Nephron (organoid): ENCODE results near the gene EXOSC5.
A peak's percentile ranks its signal among the peaks of the same experiment; 100 is the strongest.

Experiments used
- H3K27ac Mint-ChIP-seq, 3 experiments: 2 replicates each; pipeline ENCODE4 v1.8.0; 2020; ENCODE audit warnings: mixed read lengths in 3 of 3, mild to moderate bottlenecking in 2 of 3, moderate library complexity in 1 of 3
- H3K27me3 Mint-ChIP-seq: 2 replicates; pipeline ENCODE4 v1.8.0; 2021; ENCODE audit warnings: low read depth, mild to moderate bottlenecking, moderate library complexity, mixed read lengths
- H3K36me3 Mint-ChIP-seq: 2 replicates; pipeline ENCODE4 v1.8.0; 2020; ENCODE audit warnings: low read depth, mixed read lengths
- H3K4me1 Mint-ChIP-seq: 2 replicates; pipeline ENCODE4 v1.8.0; 2020; ENCODE audit warnings: mixed read lengths
- H3K4me3 Mint-ChIP-seq, 3 experiments: 2 replicates each; pipeline ENCODE4 v1.8.0; 2020; ENCODE audit warnings: mild to moderate bottlenecking in 3 of 3, mixed read lengths in 3 of 3, moderate library complexity in 2 of 3
- H3K9me3 Mint-ChIP-seq: 2 replicates; pipeline ENCODE4 v1.8.0; 2020; ENCODE audit warnings: mixed read lengths
- TF ChIP-seq, protein P1 (sequence below), 3 experiments: fragments of 200-600 bp; sonication (generic); IDR thresholded peaks; one replicate each; pipeline ENCODE4 v1.5.0; 2021; ENCODE audit warnings: antibody characterized with exemption in 3 of 3; ENCODE audit not compliant: unreplicated experiment in 3 of 3

EXOSC5 gene

DNA sequence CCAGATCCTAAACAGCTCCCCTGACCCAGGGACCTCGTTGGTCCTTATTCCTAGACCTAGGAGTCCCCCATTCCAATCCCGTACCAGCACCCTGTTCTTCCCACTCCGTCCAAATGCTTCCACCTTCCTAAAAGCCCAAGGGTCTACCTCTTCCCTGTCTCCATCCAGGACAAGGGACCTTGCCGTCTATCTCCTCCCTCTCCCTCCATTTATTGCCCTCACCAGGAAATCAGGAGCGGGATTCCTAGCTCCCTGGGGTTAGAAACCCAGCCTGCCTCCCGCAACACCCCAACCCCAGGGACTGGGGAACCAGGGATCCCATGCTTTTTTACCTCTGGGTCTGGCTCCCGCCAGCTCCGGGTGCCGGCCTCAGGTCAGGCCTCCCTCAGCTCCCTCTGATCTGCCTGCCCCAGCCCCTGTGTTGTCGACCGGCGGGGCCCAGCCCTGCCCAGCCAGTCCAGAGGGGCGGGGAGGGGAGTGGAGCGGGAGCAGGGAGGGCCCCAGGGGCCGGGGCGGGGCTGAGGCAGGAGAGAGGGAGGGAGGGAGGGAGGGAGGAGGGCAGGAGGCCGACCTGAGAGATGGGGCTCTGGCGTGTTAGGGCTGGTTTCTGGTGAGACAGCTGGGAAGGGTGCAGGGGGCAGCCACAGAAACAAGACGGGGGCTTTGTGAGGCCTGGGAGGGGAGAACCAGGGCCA is 29.9 kb upstream of the EXOSC5 start, which contains the start of gene B3GNT8:
Gene B3GNT8, minus strand, starts transcription at position 423 of the 695 bp plus-strand sequence. CDS start 596 bp downstream, outside the sequence.
- Mint-ChIP-seq H3K4me3 (peak within 1 kb of the TSS; percentile 82 to 84 (median 83)), H3K27me3 (no peaks in the 10 kb centered on the region), H3K9me3 (no peaks in the 10 kb centered on the region), H3K36me3 (peaks cover 20% of the 10 kb centered on the region), H3K27ac (peak within 1 kb of the TSS; percentile 70 to 89 (median 88)), H3K4me1 (peaks cover 28% of the 10 kb centered on the region)
- TF ChIP-seq, protein P1, sequence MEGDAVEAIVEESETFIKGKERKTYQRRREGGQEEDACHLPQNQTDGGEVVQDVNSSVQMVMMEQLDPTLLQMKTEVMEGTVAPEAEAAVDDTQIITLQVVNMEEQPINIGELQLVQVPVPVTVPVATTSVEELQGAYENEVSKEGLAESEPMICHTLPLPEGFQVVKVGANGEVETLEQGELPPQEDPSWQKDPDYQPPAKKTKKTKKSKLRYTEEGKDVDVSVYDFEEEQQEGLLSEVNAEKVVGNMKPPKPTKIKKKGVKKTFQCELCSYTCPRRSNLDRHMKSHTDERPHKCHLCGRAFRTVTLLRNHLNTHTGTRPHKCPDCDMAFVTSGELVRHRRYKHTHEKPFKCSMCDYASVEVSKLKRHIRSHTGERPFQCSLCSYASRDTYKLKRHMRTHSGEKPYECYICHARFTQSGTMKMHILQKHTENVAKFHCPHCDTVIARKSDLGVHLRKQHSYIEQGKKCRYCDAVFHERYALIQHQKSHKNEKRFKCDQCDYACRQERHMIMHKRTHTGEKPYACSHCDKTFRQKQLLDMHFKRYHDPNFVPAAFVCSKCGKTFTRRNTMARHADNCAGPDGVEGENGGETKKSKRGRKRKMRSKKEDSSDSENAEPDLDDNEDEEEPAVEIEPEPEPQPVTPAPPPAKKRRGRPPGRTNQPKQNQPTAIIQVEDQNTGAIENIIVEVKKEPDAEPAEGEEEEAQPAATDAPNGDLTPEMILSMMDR (IDR thresholded peaks at IDR 0.05; ENCODE audit: unreplicated experiment in 3 of 3) = no peak

GRCh38 chr19:41426116-41426841 is 29.1 kb upstream of the EXOSC5 start:
- peak overlapping the region; percentile 19 to 70 (median 49) for H3K27ac Mint-ChIP-seq
- TF ChIP-seq, protein P1 (IDR thresholded peaks at IDR 0.05; ENCODE audit: unreplicated experiment in 3 of 3) = no peak
- H3K4me3 Mint-ChIP-seq = peak overlapping the region; percentile 82 to 84 (median 83)
- peaks cover 23% of the 10 kb centered on the region for H3K4me1 Mint-ChIP-seq
- H3K9me3 Mint-ChIP-seq = no peaks in the 10 kb centered on the region
- H3K36me3 Mint-ChIP-seq = peaks cover 22% of the 10 kb centered on the region
- H3K27me3 Mint-ChIP-seq = no peaks in the 10 kb centered on the region

DNA sequence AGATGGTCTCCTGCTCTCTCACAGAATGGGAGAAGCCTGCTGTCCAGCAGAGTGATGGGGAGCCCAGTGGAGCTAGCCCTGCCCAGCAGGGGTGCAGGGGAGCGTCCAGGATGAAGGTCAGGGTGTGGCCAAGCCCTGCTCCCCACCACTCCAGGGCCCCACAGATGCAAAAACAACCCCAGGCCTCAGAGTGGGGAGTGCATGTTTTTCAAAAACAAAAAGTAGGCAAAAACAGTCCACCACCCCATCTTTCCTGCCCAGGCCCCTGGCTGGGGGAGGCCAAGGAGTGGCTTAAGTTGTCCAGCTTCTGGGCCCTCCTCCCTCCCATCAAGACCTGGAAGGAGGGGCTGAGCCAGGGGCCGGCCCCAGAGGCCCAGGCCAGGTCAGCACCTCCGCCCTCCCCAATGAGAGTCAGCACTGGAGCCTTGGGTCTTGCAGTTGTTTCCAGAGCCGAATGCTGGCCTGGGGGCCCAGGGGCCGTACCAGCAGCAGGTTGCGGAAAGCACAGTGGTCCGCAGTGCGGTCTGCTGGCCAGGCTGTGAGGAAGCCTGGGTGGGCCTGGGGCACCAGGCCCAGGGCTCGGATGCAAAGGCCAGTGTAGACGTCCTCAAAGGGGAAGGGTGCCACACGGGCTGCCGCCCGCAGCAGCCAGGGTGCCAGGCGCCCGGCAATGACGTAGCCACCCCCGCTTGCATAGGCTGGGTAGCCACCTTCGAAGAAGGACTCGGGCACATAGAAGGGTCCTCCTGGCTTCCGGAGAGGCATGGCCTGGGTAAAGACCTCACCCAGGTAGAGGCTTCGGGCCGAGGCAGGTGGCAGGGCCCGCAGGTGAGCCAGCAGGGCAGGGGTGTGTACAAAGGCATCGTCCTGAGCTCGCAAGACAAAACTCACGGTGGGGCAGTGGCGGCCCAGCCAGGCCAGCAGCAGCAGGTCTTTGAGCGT is 28.3 kb upstream of the EXOSC5 start:
- TF ChIP-seq, protein P1 (IDR thresholded peaks at IDR 0.05; ENCODE audit: unreplicated experiment in 3 of 3) = no peak

GRCh38 chr19:41424335-41425173 is 27.4 kb upstream of the EXOSC5 start:
- H3K4me3 Mint-ChIP-seq = no peak overlapping the region
- H3K27ac Mint-ChIP-seq = no peak overlapping the region
- H3K9me3 Mint-ChIP-seq = no peaks in the 10 kb centered on the region
- no peaks in the 10 kb centered on the region for H3K27me3 Mint-ChIP-seq
- TF ChIP-seq, protein P1 (IDR thresholded peaks at IDR 0.05; ENCODE audit: unreplicated experiment in 3 of 3) = no peak
- peaks cover 29% of the 10 kb centered on the region for H3K36me3 Mint-ChIP-seq
- H3K4me1 Mint-ChIP-seq = peaks cover 23% of the 10 kb centered on the region

More for the DNA sequence above, 28.3 kb upstream of the EXOSC5 start:
- Mint-ChIP-seq H3K9me3 (no peaks in the 10 kb centered on the region), H3K27ac (peak overlapping the region in 2 of 3 experiments; percentile 19 to 49), H3K4me3 (peak overlapping the region; percentile 58 to 82 (median 74)), H3K27me3 (no peaks in the 10 kb centered on the region), H3K36me3 (peaks cover 22% of the 10 kb centered on the region), H3K4me1 (peaks cover 23% of the 10 kb centered on the region)

DNA sequence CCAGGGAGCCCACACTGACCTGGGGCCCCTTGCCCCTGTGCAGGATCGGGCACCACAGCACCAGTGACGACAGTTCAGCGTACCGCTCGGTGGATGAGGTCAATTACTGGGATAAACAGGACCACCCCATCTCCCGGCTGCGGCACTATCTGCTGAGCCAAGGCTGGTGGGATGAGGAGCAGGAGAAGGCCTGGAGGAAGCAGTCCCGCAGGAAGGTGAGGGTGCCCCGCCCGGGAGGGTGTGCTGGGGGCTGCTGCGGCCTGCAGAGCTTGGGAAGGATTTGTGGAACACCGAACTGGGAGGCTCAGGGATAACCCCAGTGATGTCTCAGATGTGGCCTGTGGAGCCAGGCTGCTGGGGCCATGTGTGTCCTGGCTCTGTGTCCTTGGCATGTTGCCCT is 25.8 kb upstream of the EXOSC5 start:
- peaks cover 39% of the 10 kb centered on the region for H3K36me3 Mint-ChIP-seq
- H3K9me3 Mint-ChIP-seq = no peaks in the 10 kb centered on the region
- no peak overlapping the region for H3K4me3 Mint-ChIP-seq
- no peak overlapping the region for H3K27ac Mint-ChIP-seq
- TF ChIP-seq, protein P1 (IDR thresholded peaks at IDR 0.05; ENCODE audit: unreplicated experiment in 3 of 3) = no peak
- no peaks in the 10 kb centered on the region for H3K27me3 Mint-ChIP-seq
- H3K4me1 Mint-ChIP-seq = peaks cover 11% of the 10 kb centered on the region
